ENCODE results near the gene HDGFL2. TPM values are rescaled to one million over a fixed set of nuclear protein-coding genes. Genes with fewer than 3 reads are reported as not detected.

The HDGFL2 gene
- total RNA-seq, 2 donors from 2014 or later, result 49.2 to 64.7 TPM

- no peak for DNase-seq (ENCODE audit: low spot score in 2 of 2)
- no peak for ATAC-seq
- peaks cover 7 to 10% of the 10 kb centered on the region in 2 donors for H3K36me3 Mint-ChIP-seq
- no peaks in the 10 kb centered on the region for H3K9me3 Mint-ChIP-seq
- peak overlapping the region; percentile 68 to 89 for H3K27ac Mint-ChIP-seq
These were observed 29.3 kb upstream of the HDGFL2 start for GRCh38 chr19:4442819-4443146.

GRCh38 chr19:4443188-4443587, 28.9 kb upstream of the HDGFL2 start:
- Mint-ChIP-seq H3K27ac (no peak overlapping the region), H3K36me3 (peaks cover 7 to 10% of the 10 kb centered on the region in 2 donors), H3K9me3 (no peaks in the 10 kb centered on the region)
- DNase-seq (ENCODE audit: low spot score in 2 of 2) (no peak), ATAC-seq (no peak)

- Mint-ChIP-seq H3K27ac (peak overlapping the region in 1 of 2 donors; percentile 55), H3K9me3 (no peaks in the 10 kb centered on the region), H3K36me3 (peaks cover 6 to 10% of the 10 kb centered on the region in 2 donors)
- peak in 1 of 2 donors; percentile 11 for ATAC-seq
- DNase-seq (ENCODE audit: low spot score in 2 of 2), result no peak
These were observed 27.9 kb upstream of the HDGFL2 start for GRCh38 chr19:4443966-4444764.

DNA sequence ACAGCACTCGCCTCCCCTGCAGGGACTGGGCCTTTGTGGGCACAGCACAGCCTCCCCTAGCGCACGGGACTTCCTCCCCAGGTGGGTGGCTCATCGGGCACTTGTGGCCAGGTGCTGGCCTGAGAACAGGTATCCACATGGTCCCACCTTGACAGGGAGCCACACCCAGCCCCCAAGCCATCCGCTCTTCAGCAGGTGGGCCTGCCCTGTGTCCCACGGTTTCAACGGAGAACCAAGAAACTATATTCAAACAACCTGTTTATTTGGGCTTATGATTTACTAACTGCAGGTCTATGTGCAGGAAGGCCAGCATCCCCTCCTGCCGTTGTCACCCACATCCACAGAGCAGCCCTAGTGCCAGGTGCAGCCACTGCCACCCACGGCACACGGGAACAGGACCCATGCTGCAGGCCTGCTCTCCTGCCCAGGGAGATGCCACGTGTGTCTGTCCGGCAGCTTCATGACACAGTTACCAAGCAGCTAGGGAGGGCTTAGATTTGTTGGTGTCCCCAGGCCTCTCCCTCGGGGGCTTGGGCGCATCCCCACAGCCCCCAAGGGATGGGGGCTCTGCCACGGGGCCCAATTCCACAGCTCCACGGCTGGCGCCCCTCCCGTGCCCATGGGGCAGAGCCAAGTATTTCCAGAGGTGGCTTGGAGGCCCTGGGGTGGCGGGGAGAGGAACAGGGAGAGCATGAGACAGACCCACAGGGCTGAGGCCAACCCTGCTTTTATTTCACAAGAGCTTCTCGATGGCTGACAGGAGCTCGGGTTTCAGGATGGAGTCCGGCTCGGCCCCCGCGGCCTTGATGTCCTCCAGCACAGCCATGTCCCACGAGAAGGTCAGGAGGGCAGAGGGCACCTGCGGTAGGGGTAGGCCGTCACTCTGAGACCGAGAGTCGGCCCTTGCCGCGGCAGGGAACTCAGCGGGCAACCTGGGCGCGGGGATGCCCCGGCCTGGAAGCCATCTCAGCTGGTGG, 27.0 kb upstream of the HDGFL2 start:
- ATAC-seq, result peak in 1 of 2 donors; percentile 9
- DNase-seq (ENCODE audit: low spot score in 2 of 2), result no peak
- Mint-ChIP-seq H3K27ac (peak overlapping the region in 1 of 2 donors; percentile 55), H3K9me3 (no peaks in the 10 kb centered on the region), H3K36me3 (peaks cover 1 to 5% of the 10 kb centered on the region in 2 donors)

DNA sequence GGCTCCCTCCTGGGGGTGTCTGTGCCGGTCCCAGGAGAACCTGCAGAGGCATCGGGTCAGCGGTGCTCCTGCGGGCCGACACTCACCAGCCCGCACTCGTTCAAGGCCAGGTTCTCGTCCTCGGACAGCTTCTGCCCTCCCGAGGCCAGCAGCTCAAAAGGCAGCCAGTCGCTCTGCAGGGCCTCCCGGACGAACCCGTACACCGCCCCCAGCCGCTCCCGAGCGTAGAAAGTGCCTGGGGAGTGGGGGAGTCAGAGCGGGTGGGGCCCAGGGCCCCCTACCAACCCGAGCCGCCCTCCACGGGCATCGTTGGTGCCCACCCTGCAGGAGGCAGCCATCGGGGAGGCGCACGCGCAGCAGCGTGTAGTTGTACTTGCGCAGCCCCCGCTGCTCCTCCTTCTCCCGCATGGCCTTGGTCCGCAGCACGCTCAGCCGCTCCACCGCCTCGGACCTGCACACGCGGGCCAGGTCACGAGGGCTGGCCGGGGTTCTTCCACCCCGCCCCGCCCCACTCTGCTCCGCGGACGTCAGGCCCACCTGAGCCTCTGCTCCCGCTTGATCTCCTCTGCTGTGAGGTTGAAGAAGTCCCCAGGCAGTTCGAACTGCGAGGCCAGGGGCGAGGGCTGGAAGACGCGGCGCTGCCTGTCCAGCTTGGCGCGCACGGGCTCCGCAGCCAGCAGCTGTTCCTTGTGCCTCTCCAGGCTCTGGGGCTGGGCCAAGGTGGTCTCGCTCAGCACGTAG, 26.0 kb upstream of the HDGFL2 start:
- H3K36me3 Mint-ChIP-seq, result peaks cover 0 to 5% of the 10 kb centered on the region in 2 donors
- peak in 1 of 2 donors; percentile 5 for ATAC-seq
- peak overlapping the region in 1 of 2 donors; percentile 36 for H3K27ac Mint-ChIP-seq
- no peaks in the 10 kb centered on the region for H3K9me3 Mint-ChIP-seq
- DNase-seq (ENCODE audit: low spot score in 2 of 2), result no peak

DNA sequence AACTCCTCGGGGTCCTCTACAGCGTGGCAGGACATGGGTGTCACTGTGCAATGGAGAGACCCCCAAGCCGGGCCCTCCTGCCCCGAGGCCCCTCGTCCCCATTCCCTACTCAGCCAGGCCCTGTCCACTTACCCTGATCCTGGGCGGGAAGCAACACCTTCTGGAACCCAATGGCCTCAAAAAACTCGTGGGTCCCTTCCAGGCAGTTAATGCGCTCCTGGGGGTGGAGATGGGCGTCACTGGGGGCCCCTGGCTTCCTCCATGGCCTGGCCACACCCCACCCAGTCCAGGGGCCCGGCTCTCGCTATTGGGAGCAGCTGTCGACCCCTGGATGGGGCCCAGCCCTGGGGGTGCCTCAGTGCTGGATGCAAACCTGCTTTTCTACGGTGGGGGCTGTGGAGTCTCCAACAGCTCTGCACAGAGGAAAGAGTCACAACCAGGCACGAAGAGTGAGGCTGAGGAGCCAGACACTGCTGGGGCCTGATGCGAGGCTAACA, 25.3 kb upstream of the HDGFL2 start:
- peaks cover 0 to 5% of the 10 kb centered on the region in 2 donors for H3K36me3 Mint-ChIP-seq
- no peak for DNase-seq (ENCODE audit: low spot score in 2 of 2)
- peak overlapping the region in 1 of 2 donors; percentile 36 for H3K27ac Mint-ChIP-seq
- no peak for ATAC-seq
- no peaks in the 10 kb centered on the region for H3K9me3 Mint-ChIP-seq

DNA sequence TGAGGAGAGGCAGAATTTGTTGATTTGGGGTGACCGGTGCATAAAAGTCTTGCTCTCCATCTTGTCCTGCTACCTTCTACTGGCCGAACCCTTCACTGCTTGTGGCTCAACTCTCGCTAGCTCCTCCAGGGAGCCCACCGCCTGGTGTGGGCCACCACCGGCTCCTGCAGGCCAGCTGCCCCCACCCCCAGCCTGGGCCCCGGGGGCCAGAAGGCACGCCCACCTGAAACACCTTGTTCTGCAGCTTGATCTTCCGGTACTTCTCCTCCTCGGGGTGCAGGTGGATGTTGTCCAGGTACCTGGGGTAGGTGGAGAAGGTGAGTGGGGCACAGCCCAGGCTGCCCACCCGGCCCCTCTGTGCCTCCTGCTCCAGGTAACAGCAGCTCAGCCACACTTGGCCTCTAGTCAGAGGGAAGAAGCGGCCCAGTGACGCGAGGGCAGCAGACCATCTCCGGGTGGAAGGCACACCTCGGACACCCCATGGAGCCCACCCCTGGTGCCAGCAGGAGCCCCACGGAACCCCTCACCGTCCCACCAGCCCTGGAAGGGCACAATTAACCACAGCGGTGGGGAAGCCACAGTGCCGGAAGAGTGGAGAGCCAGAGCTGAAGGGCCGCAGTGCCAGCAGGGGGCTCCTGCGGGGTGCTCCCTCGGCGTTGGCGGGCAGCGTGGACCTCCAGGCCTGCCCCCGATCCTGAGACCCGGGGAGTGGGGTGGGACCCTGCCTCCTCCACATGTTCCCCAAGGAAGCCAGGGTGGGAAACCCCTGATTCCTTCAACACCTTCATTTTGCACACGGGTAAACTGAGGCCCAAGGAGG, 24.6 kb upstream of the HDGFL2 start:
- Mint-ChIP-seq H3K36me3 (peaks cover 0 to 5% of the 10 kb centered on the region in 2 donors), H3K9me3 (no peaks in the 10 kb centered on the region), H3K27ac (no peak overlapping the region)
- ATAC-seq, result no peak
- no peak for DNase-seq (ENCODE audit: low spot score in 2 of 2)

- Mint-ChIP-seq H3K36me3 (peaks cover 0 to 5% of the 10 kb centered on the region in 2 donors), H3K9me3 (no peaks in the 10 kb centered on the region), H3K27ac (peak overlapping the region; percentile 37 to 50)
- no peak for DNase-seq (ENCODE audit: low spot score in 2 of 2)
- ATAC-seq, result no peak
These were observed 23.7 kb upstream of the HDGFL2 start for GRCh38 chr19:4448147-4448985.

GRCh38 chr19:4449022-4449638, 23.0 kb upstream of the HDGFL2 start:
- H3K27ac Mint-ChIP-seq, result peak overlapping the region; percentile 23 to 37
- ATAC-seq, result no peak
- H3K9me3 Mint-ChIP-seq, result no peaks in the 10 kb centered on the region

DNA sequence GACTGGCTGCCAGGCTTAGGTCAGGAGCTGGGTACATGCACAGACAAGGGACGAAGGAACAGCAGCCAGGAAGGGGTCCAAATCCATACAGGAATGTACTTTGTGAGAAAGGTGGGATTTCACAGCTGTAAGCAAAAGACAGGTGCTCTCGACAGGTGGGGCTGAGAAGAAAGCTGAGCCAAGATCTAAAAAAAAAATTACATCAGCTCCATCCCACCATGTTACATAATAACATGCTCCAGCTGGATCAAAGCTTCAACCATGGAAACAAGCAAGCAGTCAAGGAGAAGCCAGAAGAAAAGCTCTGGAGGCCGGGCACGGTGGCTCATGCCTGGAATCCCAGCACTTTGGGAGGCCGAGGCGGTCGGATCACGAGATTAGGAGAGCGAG, 22.5 kb upstream of the HDGFL2 start:
- no peak for DNase-seq (ENCODE audit: low spot score in 2 of 2)
- Mint-ChIP-seq H3K27ac (peak overlapping the region in 1 of 2 donors; percentile 23), H3K9me3 (no peaks in the 10 kb centered on the region), H3K36me3 (peaks cover 0 to 5% of the 10 kb centered on the region in 2 donors)
- no peak for ATAC-seq

More at GRCh38 chr19:4449022-4449638, 23.0 kb upstream of the HDGFL2 start:
- peaks cover 0 to 5% of the 10 kb centered on the region in 2 donors for H3K36me3 Mint-ChIP-seq
- no peak for DNase-seq (ENCODE audit: low spot score in 2 of 2)

DNA sequence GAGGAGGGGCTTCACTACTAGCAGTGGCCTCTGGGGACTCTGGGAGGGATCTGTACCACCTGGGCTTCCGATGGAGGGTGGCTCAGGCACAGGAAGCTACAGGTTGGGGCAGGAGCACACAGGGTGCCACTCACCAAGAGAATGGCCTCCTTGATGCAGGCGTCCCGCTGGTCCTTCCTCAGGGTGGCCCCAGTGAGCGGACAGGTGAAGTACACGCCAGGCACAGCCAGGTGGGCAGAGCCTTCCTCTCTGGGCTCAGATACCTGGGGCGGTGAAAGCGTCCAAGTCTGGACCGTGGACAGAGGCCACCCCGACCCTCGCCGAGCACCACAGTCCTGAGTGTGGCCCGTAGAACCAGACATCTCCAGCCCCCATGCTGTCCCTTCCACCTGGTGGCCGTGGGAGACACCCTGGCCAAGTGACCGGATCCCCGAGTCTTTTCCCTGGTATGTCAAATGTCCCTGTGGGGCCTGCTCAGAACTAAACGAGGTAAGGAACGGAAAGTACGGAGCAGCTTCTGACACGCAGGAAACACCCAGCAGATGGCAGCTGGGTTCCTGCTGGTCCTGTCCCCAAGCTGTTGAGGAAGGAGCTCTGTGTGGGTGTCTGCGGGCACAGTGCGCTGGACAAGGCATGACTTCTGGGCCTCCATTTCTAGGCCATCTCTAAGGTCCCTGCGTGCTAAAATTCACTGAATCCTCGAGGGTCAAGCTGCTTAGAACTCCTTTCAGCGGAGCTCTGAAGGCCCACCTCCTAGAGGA, 19.7 kb upstream of the HDGFL2 start:
- no peak for ATAC-seq
- H3K9me3 Mint-ChIP-seq, result no peaks in the 10 kb centered on the region

DNA sequence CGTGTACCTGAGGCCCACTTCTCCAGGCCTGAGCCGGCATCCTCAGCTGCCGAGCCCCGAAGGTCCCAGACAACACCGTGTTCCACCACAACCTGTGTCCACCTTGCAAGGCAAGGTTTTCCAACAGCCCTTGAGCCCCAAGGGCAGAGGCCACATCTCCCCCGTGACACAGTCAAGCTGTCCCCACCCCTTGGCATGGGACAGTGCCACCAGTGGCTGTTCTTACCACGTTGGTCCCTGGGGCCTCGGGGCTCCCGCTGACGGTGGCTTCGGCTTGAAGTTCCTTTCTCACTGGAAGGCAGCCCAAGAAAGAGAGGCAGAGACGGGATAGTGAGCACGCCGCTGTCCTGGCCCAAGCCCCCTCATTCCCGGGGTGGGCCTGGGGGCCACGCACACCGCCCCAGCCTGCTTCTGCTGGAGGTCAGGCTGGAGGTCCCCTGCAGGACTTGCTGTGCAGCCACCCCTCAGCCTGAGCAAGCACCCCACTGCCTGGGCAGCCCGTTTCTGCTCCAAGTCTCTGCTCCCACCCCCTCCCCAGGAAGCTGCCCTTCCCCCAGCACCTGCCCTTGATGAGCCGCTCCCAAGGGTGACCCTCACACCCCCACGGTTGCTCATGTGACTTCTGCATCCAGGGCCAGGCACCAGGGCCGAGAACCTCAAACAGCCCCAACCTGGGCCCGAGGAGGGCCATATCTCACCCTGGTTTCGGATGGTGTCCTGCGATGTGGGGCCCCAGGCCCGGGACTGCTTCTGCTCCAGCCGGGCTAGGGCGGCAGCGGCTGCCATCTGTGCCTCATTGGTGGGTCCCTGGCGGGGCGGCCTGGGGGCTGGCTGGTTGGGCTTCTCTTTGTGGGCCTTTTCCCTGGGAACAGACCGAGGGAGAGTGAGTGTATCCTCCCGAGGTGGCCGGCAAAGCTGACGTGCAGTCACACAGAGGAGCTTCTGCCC, 18.6 kb upstream of the HDGFL2 start:
- no peak for ATAC-seq
- H3K27ac Mint-ChIP-seq, result peak overlapping the region in 1 of 2 donors; percentile 22

More for the DNA sequence above, 19.7 kb upstream of the HDGFL2 start:
- H3K36me3 Mint-ChIP-seq, result peaks cover 0 to 5% of the 10 kb centered on the region in 2 donors
- H3K27ac Mint-ChIP-seq, result peak overlapping the region in 1 of 2 donors; percentile 39
- no peak for DNase-seq (ENCODE audit: low spot score in 2 of 2)

More for the DNA sequence above, 18.6 kb upstream of the HDGFL2 start:
- Mint-ChIP-seq H3K9me3 (no peaks in the 10 kb centered on the region), H3K36me3 (peaks cover 0 to 5% of the 10 kb centered on the region in 2 donors)
- DNase-seq (ENCODE audit: low spot score in 2 of 2), result no peak

All from activated naive CD4-positive, alpha-beta T cell treated with anti-CD3 and anti-CD28 coated beads, Interleukin-2, amount 50 U/mL, for 72 hours (primary cell).